PFSK-1 (cell line): ENCODE data around the gene KCP.

Experiments used
- FOXP2 ChIP-seq: optimal IDR thresholded peaks from 2 replicates; pipeline ENCODE3; 2011; ENCODE audit warnings: borderline replicate concordance, control low read depth, inconsistent platforms; ENCODE audit not compliant: insufficient read depth; ENCODE audit errors: extremely low read length, extremely low read depth
- POLR2AphosphoS5 ChIP-seq: IDR thresholded peaks from 2 replicates; pipeline ENCODE4 v1.6.1; 2012; ENCODE audit warnings: low read depth, mild to moderate bottlenecking, control low read depth, low read length, moderate library complexity
- REST ChIP-seq, 2 experiments: IDR thresholded peaks; 2 replicates each; pipeline versions ENCODE4 v1.6.1 to v1.8.0; 2011 to 2012; ENCODE audit warnings: low read depth in 2 of 2, low read length in 2 of 2, control low read depth in 1 of 2, inconsistent platforms in 1 of 2, mild to moderate bottlenecking in 1 of 2, moderate library complexity in 1 of 2; ENCODE audit not compliant: insufficient read depth in 1 of 2
- SIN3A ChIP-seq: IDR thresholded peaks from 2 replicates; pipeline ENCODE4 v1.6.1; 2012; ENCODE audit warnings: mild to moderate bottlenecking, low read length, moderate library complexity, borderline replicate concordance; ENCODE audit not compliant: insufficient read depth
- TAF1 ChIP-seq: IDR thresholded peaks from 2 replicates; pipeline ENCODE4 v1.6.1; 2012; ENCODE audit warnings: low read length, control low read depth, borderline replicate concordance; ENCODE audit not compliant: insufficient read depth

The KCP gene

DNA sequence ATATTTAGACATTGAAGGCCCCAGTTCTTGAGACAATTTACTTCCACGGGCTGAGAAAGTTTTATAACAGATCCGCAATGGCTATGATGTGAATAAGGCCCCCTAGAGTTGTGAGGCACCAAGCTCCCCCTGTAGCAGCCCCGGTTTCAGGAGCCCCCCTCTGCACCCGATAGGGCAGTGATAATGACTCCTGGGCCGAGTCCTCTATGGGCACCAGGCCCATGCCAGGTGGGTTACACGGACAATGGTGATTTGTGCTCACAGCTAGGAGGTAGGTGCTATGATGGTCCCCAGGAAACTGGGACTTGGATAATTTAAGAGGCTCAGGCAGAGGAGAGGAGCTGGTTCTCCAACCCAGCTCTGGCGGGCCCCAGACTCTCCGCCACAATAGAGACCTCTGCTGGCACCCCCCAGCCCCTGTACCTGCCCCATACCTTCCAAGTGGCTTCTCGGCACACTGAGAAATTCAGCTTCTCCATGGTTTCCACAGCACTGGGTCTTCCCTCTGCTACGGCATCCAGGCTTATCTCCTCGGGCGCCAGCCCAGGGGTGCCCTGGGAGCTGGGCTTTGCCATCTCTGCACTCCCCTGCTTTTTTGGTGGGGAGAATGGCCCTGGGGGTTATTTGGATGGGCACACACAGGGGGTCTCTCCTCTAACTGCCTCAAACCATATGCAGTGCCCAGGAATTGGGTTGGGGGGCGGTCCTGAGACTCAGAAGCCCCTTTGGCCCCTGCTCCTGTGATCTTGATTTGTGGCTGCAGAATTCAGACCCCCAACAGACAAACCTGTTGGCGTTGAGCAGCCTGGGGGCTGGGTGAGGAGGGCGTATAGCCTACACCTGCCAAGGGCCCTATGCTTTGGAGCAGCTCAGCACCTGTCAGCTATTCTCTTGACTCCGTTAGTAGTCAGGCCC, 12.2 kb upstream of the KCP start:
- TF ChIP-seq POLR2AphosphoS5 (no peak), SIN3A (no peak), FOXP2 (no peak), REST (IDR thresholded peaks at IDR 0.05; ENCODE audit: insufficient read depth in 1 of 2, low read depth in 2 of 2, low read length in 2 of 2) (no peak), TAF1 (no peak)

DNA sequence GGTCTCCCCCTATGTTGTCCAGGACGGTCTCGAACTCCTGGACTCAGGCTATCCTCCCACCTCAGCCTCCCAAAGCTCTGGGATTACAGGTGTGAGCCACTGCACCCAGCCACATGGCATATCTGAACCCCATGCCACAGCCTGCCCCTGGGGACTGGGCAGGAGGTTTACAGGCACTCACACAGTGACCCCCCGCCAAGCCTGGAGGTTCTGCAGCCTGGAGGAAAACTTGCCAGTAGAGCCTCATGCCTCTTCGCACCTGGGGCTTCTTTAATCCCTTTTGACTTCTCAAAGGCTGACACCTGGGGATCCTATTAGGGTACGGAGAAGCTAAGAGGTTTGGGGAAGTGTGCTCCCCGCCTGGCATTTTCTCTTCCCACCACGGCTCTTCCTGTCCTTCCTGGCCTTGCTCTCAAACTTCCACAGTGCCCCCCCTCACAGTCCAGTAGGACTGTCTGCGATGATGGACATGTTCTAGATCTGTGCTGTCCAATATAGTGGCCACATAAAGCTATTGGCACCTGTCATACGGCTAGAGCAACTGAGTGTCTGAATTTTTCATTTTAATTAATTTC, 11.4 kb upstream of the KCP start:
- TF ChIP-seq POLR2AphosphoS5: no peak
- no peak for TF ChIP-seq SIN3A
- no peak for TF ChIP-seq TAF1
- TF ChIP-seq FOXP2: no peak
- no peak for TF ChIP-seq REST (IDR thresholded peaks at IDR 0.05; ENCODE audit: insufficient read depth in 1 of 2, low read depth in 2 of 2, low read length in 2 of 2)

DNA sequence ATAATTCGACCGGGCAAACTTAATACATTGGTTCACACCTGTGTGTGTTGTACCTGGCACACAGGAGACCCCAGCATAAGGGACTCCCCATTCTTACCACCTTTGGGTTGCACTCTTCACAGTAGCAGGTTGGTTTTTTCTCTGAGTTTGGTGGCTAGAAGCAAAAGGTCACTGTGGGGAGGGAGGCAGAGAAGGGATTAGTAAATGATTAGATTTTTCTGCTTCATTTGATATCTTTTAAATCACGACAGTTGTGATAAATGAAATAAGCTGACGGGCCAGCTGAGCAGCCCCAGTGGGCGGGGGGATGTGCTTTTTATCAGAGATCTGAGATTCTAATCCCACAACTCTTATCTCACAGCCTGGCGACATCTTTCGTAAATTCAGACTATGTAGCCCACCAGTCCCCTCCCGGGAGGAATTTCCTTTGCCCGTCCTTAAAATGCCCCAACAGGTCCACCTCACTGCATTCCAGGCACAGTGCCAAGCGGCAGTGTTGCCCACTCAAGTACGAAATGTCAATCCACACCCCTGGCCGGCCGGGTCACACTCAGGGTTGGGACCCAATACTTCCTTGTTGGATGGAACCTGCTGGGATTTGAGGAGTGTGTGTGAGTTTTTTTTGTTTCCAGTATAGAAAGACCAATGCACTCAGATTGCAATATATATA, 10.5 kb upstream of the KCP start:
- TF ChIP-seq POLR2AphosphoS5: no peak
- TF ChIP-seq REST (IDR thresholded peaks at IDR 0.05; ENCODE audit: insufficient read depth in 1 of 2, low read depth in 2 of 2, low read length in 2 of 2): no peak
- no peak for TF ChIP-seq SIN3A
- TF ChIP-seq FOXP2: no peak
- no peak for TF ChIP-seq TAF1

- TF ChIP-seq FOXP2 (no peak), TAF1 (no peak), SIN3A (no peak), REST (IDR thresholded peaks at IDR 0.05; ENCODE audit: insufficient read depth in 1 of 2, low read depth in 2 of 2, low read length in 2 of 2) (no peak), POLR2AphosphoS5 (no peak)
Observed at GRCh38 chr7:128919881-128920799, 9.6 kb upstream of the KCP start.
